OCI-LY7 (cell line): ENCODE data around the gene EDNRA.

ENCODE experiments used
- EZH2phosphoT487 ChIP-seq: fragments of 200-600 bp; sonication (generic); IDR thresholded peaks from 2 replicates; pipeline ENCODE4 v1.6.1; 2018; ENCODE audit warnings: low read depth, borderline replicate concordance, mild to moderate bottlenecking, mixed run types, antibody characterized with exemption, low read length, moderate library complexity, mixed read lengths
- TF ChIP-seq, protein P1 (sequence below): fragments of 200-600 bp; sonication (generic); conservative IDR thresholded peaks from 2 replicates; pipeline ENCODE4 v1.5.1; 2014; ENCODE audit warnings: mild to moderate bottlenecking, antibody characterized with exemption, low read length, moderate library complexity, mixed read lengths

DNA sequence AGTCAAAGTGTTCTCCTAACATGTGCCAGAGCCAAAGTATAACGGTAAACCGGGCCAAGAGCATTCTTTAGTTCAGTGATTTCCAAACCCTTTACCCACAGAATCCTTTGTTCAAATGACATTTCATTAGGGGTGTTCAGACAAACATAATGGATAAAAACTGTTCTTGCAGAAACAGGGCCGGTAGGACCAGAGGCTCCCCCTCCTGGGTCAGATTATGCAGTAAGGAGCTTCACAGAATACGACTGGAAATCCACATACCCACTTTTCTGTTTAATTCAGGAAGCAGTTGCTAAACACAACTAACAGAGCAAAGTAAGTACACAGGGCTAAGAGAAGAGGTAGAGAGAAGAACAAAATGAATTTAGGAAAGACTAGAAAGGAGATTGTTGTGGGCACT is 89.7 kb downstream of the EDNRA start:
- TF ChIP-seq, protein P1, sequence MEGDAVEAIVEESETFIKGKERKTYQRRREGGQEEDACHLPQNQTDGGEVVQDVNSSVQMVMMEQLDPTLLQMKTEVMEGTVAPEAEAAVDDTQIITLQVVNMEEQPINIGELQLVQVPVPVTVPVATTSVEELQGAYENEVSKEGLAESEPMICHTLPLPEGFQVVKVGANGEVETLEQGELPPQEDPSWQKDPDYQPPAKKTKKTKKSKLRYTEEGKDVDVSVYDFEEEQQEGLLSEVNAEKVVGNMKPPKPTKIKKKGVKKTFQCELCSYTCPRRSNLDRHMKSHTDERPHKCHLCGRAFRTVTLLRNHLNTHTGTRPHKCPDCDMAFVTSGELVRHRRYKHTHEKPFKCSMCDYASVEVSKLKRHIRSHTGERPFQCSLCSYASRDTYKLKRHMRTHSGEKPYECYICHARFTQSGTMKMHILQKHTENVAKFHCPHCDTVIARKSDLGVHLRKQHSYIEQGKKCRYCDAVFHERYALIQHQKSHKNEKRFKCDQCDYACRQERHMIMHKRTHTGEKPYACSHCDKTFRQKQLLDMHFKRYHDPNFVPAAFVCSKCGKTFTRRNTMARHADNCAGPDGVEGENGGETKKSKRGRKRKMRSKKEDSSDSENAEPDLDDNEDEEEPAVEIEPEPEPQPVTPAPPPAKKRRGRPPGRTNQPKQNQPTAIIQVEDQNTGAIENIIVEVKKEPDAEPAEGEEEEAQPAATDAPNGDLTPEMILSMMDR: no peak
- no peak for TF ChIP-seq EZH2phosphoT487
